HCT116 (cell line): ENCODE measurements around the gene SPI1.

Source experiments
- ATF3 ChIP-seq: IDR thresholded peaks from 2 replicates; pipeline ENCODE4 v1.6.1; 2012
- EZH2 ChIP-seq: fragments of 200-600 bp; sonication (generic); IDR thresholded peaks from 2 replicates; pipeline ENCODE4 v1.6.1; 2017; ENCODE audit warnings: antibody characterized with exemption, mixed run types
- EZH2phosphoT487 ChIP-seq: fragments of 200-600 bp; IDR thresholded peaks from 2 replicates; pipeline ENCODE4 v1.6.1; 2018; ENCODE audit warnings: antibody characterized with exemption, borderline replicate concordance
- POLR2A ChIP-seq: IDR thresholded peaks from 2 replicates; pipeline ENCODE4 v1.7.0; 2011; ENCODE audit warnings: borderline replicate concordance; ENCODE audit not compliant: insufficient read depth, insufficient read length; ENCODE audit errors: extremely low read depth
- POLR2AphosphoS5 ChIP-seq: IDR thresholded peaks from 2 replicates; pipeline ENCODE4 v1.6.1; 2011; ENCODE audit warnings: mild to moderate bottlenecking, low read depth, low read length, moderate library complexity
- SIN3A ChIP-seq: IDR thresholded peaks from 2 replicates; pipeline ENCODE4 v1.6.1; 2012; ENCODE audit warnings: low read depth
- SP1 ChIP-seq: IDR thresholded peaks from 2 replicates; pipeline ENCODE4 v1.6.1; 2012; ENCODE audit warnings: low read depth
- TF ChIP-seq, protein P1 (sequence below), 3 experiments: fragments of 200-600 bp in 1 of 3; sonication (generic) in 1 of 3; IDR thresholded peaks in 2 of 3; conservative IDR thresholded peaks in 1 of 3; 2 replicates each; pipeline ENCODE4 v1.5.1; 2012 to 2017; ENCODE audit warnings: low read depth in 2 of 3, low read length in 2 of 3, antibody characterized with exemption in 1 of 3, borderline replicate concordance in 1 of 3, control low read depth in 1 of 3, mild to moderate bottlenecking in 1 of 3, mixed read lengths in 1 of 3, mixed run types in 1 of 3, moderate library complexity in 1 of 3; ENCODE audit not compliant: insufficient read depth in 1 of 3
- TF ChIP-seq, protein P2 (sequence below): IDR thresholded peaks from 2 replicates; pipeline ENCODE4 v1.6.1; 2012; ENCODE audit warnings: low read depth

GRCh38 chr11:47324520-47324919 lies 53.8 kb downstream of the SPI1 start:
- TF ChIP-seq, protein P1, sequence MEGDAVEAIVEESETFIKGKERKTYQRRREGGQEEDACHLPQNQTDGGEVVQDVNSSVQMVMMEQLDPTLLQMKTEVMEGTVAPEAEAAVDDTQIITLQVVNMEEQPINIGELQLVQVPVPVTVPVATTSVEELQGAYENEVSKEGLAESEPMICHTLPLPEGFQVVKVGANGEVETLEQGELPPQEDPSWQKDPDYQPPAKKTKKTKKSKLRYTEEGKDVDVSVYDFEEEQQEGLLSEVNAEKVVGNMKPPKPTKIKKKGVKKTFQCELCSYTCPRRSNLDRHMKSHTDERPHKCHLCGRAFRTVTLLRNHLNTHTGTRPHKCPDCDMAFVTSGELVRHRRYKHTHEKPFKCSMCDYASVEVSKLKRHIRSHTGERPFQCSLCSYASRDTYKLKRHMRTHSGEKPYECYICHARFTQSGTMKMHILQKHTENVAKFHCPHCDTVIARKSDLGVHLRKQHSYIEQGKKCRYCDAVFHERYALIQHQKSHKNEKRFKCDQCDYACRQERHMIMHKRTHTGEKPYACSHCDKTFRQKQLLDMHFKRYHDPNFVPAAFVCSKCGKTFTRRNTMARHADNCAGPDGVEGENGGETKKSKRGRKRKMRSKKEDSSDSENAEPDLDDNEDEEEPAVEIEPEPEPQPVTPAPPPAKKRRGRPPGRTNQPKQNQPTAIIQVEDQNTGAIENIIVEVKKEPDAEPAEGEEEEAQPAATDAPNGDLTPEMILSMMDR (IDR thresholded peaks at IDR 0.05 in 2 of 3, conservative IDR thresholded peaks at IDR 0.05 in 1 of 3; ENCODE audit: borderline replicate concordance in 1 of 3, insufficient read depth in 1 of 3, low read depth in 2 of 3, low read length in 2 of 3): no peak
- TF ChIP-seq POLR2A (no peak), EZH2 (no peak), ATF3 (no peak), SP1 (no peak), EZH2phosphoT487 (no peak), SIN3A (no peak), POLR2AphosphoS5 (no peak)
- TF ChIP-seq, protein P2, sequence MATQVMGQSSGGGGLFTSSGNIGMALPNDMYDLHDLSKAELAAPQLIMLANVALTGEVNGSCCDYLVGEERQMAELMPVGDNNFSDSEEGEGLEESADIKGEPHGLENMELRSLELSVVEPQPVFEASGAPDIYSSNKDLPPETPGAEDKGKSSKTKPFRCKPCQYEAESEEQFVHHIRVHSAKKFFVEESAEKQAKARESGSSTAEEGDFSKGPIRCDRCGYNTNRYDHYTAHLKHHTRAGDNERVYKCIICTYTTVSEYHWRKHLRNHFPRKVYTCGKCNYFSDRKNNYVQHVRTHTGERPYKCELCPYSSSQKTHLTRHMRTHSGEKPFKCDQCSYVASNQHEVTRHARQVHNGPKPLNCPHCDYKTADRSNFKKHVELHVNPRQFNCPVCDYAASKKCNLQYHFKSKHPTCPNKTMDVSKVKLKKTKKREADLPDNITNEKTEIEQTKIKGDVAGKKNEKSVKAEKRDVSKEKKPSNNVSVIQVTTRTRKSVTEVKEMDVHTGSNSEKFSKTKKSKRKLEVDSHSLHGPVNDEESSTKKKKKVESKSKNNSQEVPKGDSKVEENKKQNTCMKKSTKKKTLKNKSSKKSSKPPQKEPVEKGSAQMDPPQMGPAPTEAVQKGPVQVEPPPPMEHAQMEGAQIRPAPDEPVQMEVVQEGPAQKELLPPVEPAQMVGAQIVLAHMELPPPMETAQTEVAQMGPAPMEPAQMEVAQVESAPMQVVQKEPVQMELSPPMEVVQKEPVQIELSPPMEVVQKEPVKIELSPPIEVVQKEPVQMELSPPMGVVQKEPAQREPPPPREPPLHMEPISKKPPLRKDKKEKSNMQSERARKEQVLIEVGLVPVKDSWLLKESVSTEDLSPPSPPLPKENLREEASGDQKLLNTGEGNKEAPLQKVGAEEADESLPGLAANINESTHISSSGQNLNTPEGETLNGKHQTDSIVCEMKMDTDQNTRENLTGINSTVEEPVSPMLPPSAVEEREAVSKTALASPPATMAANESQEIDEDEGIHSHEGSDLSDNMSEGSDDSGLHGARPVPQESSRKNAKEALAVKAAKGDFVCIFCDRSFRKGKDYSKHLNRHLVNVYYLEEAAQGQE: no peak
